ENCODE measurements around the gene GPBP1L1. TPM values are rescaled to one million over a fixed set of nuclear protein-coding genes. Genes with fewer than 3 reads are reported as not detected.

Gene GPBP1L1
- polyA plus RNA-seq, 1 donor (not counting 4 experiments of a cell fraction or from before 2014, with no cell fraction given) = 64.1 TPM

- Histone ChIP-seq H3K9ac (ENCODE audit: control insufficient read depth, extremely low read depth, insufficient read depth, low read length) (no peak overlapping the region), H3K9me1 (ENCODE audit: control insufficient read depth, extremely low read depth, insufficient read depth, low read length) (no peaks in the 10 kb centered on the region), H3K4me2 (ENCODE audit: control insufficient read depth, extremely low read depth, insufficient read depth, low read depth, low read length) (no peak overlapping the region), H3K27me3 (ENCODE audit: control insufficient read depth, extremely low read depth, insufficient read depth, low read length) (no peaks in the 10 kb centered on the region), H4K20me1 (ENCODE audit: control insufficient read depth, extremely low read depth, insufficient read depth, low read length) (peaks cover 23% of the 10 kb centered on the region), H3K4me3 (ENCODE audit: control insufficient read depth in 2 of 3, extremely low read depth in 1 of 3, insufficient read depth in 2 of 3, low read depth in 1 of 3, low read length in 3 of 3) (no peak overlapping the region), H3K9me3 (ENCODE audit: control insufficient read depth, low read depth, low read length) (no peaks in the 10 kb centered on the region), H3K36me3 (ENCODE audit: control insufficient read depth in 2 of 2, extremely low read depth in 1 of 2, insufficient read depth in 2 of 2, low read length in 2 of 2) (peaks cover 0 to 7% of the 10 kb centered on the region in 2 experiments), H2AFZ (ENCODE audit: control insufficient read depth, low read length) (no peak overlapping the region), H3K27ac (ENCODE audit: control insufficient read depth, insufficient read depth, low read length) (no peak overlapping the region), H3K79me2 (ENCODE audit: control insufficient read depth, insufficient read depth, low read length) (peaks cover 97% of the 10 kb centered on the region), H3K4me1 (ENCODE audit: control insufficient read depth, extremely low read depth, insufficient read depth, low read length) (peaks cover 2% of the 10 kb centered on the region)
- dilution Hi-C loops (cut with MboI; ENCODE audit: extremely low pct_ligation_motif_present, low sequenced_read_pairs) = no loop called here
- no peak for TF ChIP-seq CTCF (optimal IDR thresholded peaks at IDR 0.05 in 1 of 3, IDR thresholded peaks at IDR 0.05 in 1 of 3, conservative IDR thresholded peaks at IDR 0.05 in 1 of 3; ENCODE audit: extremely low read depth in 1 of 3, insufficient read depth in 2 of 3, low read length in 3 of 3)
- no peak for TF ChIP-seq EZH2 (IDR thresholded peaks at IDR 0.05; ENCODE audit: low read length)
- DNase-seq (ENCODE audit: low read depth, low spot score) (no peak), FAIRE-seq (no peak)
These were observed 16.3 kb downstream of the GPBP1L1 start for GRCh38 chr1:45669859-45670655.

GRCh38 chr1:45669379-45669778, 17.0 kb downstream of the GPBP1L1 start:
- Histone ChIP-seq H3K9ac (ENCODE audit: control insufficient read depth, extremely low read depth, insufficient read depth, low read length) (no peak overlapping the region), H3K9me3 (ENCODE audit: control insufficient read depth, low read depth, low read length) (no peaks in the 10 kb centered on the region), H3K27me3 (ENCODE audit: control insufficient read depth, extremely low read depth, insufficient read depth, low read length) (no peaks in the 10 kb centered on the region), H3K27ac (ENCODE audit: control insufficient read depth, insufficient read depth, low read length) (no peak overlapping the region), H3K4me3 (ENCODE audit: control insufficient read depth in 2 of 3, extremely low read depth in 1 of 3, insufficient read depth in 2 of 3, low read depth in 1 of 3, low read length in 3 of 3) (no peak overlapping the region), H2AFZ (ENCODE audit: control insufficient read depth, low read length) (no peak overlapping the region), H3K9me1 (ENCODE audit: control insufficient read depth, extremely low read depth, insufficient read depth, low read length) (no peaks in the 10 kb centered on the region), H3K4me2 (ENCODE audit: control insufficient read depth, extremely low read depth, insufficient read depth, low read depth, low read length) (no peak overlapping the region), H4K20me1 (ENCODE audit: control insufficient read depth, extremely low read depth, insufficient read depth, low read length) (peaks cover 21% of the 10 kb centered on the region), H3K36me3 (ENCODE audit: control insufficient read depth in 2 of 2, extremely low read depth in 1 of 2, insufficient read depth in 2 of 2, low read length in 2 of 2) (peaks cover 0 to 5% of the 10 kb centered on the region in 2 experiments), H3K79me2 (ENCODE audit: control insufficient read depth, insufficient read depth, low read length) (peaks cover 98% of the 10 kb centered on the region), H3K4me1 (ENCODE audit: control insufficient read depth, extremely low read depth, insufficient read depth, low read length) (peaks cover 2% of the 10 kb centered on the region)
- DNase-seq (ENCODE audit: low read depth, low spot score) (no peak), FAIRE-seq (no peak)
- dilution Hi-C loops (cut with MboI; ENCODE audit: extremely low pct_ligation_motif_present, low sequenced_read_pairs) = no loop called here
- TF ChIP-seq CTCF (optimal IDR thresholded peaks at IDR 0.05 in 1 of 3, IDR thresholded peaks at IDR 0.05 in 1 of 3, conservative IDR thresholded peaks at IDR 0.05 in 1 of 3; ENCODE audit: extremely low read depth in 1 of 3, insufficient read depth in 2 of 3, low read length in 3 of 3) (no peak), EZH2 (IDR thresholded peaks at IDR 0.05; ENCODE audit: low read length) (no peak)
